GM12878 (cell line): ENCODE measurements around the gene E2F2. TPM values are rescaled to one million over a fixed set of nuclear protein-coding genes. Genes with fewer than 3 reads are reported as not detected.

ENCODE experiments used
- CBX5 ChIP-seq: sonication (generic); IDR thresholded peaks from 2 replicates; pipeline ENCODE4 v1.6.1; 2016; ENCODE audit warnings: low read depth, moderate library complexity, mild to moderate bottlenecking, inconsistent platforms
- CEBPB ChIP-seq, 2 experiments: fragments of 150-350 bp in 1 of 2; IDR thresholded peaks; 2 replicates each; pipeline ENCODE4 v1.6.1; 2012 to 2014; ENCODE audit warnings: low read depth in 2 of 2, low read length in 2 of 2, borderline replicate concordance in 1 of 2, inconsistent platforms in 1 of 2
- CHD1 ChIP-seq: IDR thresholded peaks from 2 replicates; pipeline ENCODE4 v1.6.1; 2012; ENCODE audit warnings: low read depth, low read length, improper control_type of control experiment
- CREB1 ChIP-seq: IDR thresholded peaks from 2 replicates; pipeline ENCODE4 v1.6.1; 2012; ENCODE audit warnings: low read depth, mild to moderate bottlenecking, inconsistent platforms
- CREM ChIP-seq: IDR thresholded peaks from 2 replicates; pipeline ENCODE4 v1.6.1; 2014; ENCODE audit warnings: antibody characterized with exemption, low read depth
- CUX1 ChIP-seq: IDR thresholded peaks from 2 replicates; pipeline ENCODE4 v1.6.1; 2012; ENCODE audit warnings: improper control_type of control experiment, low read depth, low read length; ENCODE audit not compliant: insufficient replicate concordance
- DPF2 ChIP-seq: fragments of 450-650 bp; IDR thresholded peaks from 2 replicates; pipeline ENCODE4 v1.6.1; 2017; ENCODE audit warnings: mild to moderate bottlenecking
- HDAC6 ChIP-seq: fragments of 200-600 bp; sonication (generic); IDR thresholded peaks from one replicate; pipeline ENCODE4 v1.8.0; 2017; ENCODE audit warnings: antibody characterized with exemption; ENCODE audit not compliant: unreplicated experiment
- IKZF1 ChIP-seq: fragments of 450-650 bp; conservative IDR thresholded peaks from 2 replicates; pipeline ENCODE4 v1.6.1; 2017; ENCODE audit warnings: antibody characterized with exemption, mild to moderate bottlenecking
- MEF2B ChIP-seq: fragments of 450-650 bp; IDR thresholded peaks from 2 replicates; pipeline ENCODE4 v1.6.1; 2018; ENCODE audit warnings: mild to moderate bottlenecking, moderate library complexity; ENCODE audit not compliant: partially characterized antibody, poor library complexity, severe bottlenecking
- NRF1 ChIP-seq: conservative IDR thresholded peaks from 2 replicates; pipeline ENCODE4 v1.6.1; 2011; ENCODE audit warnings: mild to moderate bottlenecking, low read depth, low read length, improper control_type of control experiment
- PML ChIP-seq: IDR thresholded peaks from 2 replicates; pipeline ENCODE4 v1.6.1; 2012; ENCODE audit warnings: low read length, inconsistent platforms
- POU2F2 ChIP-seq: IDR thresholded peaks from 3 replicates; pipeline ENCODE4 v1.6.1; 2011; ENCODE audit warnings: low read depth, mild to moderate bottlenecking, low read length, borderline replicate concordance
- RAD21 ChIP-seq: IDR thresholded peaks from 2 replicates; pipeline ENCODE4 v1.6.1; 2011; ENCODE audit warnings: mild to moderate bottlenecking, low read depth, low read length, moderate library complexity; ENCODE audit not compliant: insufficient read depth
- RBBP5 ChIP-seq: fragments of 200-600 bp; sonication (generic); conservative IDR thresholded peaks from 2 replicates; pipeline ENCODE4 v1.6.1; 2016
- RUNX3 ChIP-seq: IDR thresholded peaks from 2 replicates; pipeline ENCODE4 v1.6.1; 2012; ENCODE audit warnings: low read length, inconsistent platforms
- SMAD1 ChIP-seq: fragments of 450-650 bp; IDR thresholded peaks from 2 replicates; pipeline ENCODE4 v1.6.1; 2018; ENCODE audit warnings: mild to moderate bottlenecking, low read depth; ENCODE audit not compliant: partially characterized antibody
- SMAD5 ChIP-seq: IDR thresholded peaks from 2 replicates; pipeline ENCODE4 v1.6.1; 2016; ENCODE audit warnings: antibody characterized with exemption, low read depth
- SMARCA5 ChIP-seq: fragments of 450-650 bp; IDR thresholded peaks from 2 replicates; pipeline ENCODE4 v1.6.1; 2017; ENCODE audit warnings: mild to moderate bottlenecking
- ZSCAN29 ChIP-seq: fragments of 450-650 bp; IDR thresholded peaks from 2 replicates; pipeline ENCODE4 v1.6.1; 2017; ENCODE audit warnings: mild to moderate bottlenecking, moderate library complexity
- polyA plus RNA-seq, 11 experiments: library from polyadenylated mRNA; depleted of rRNA in 4 of 11; unstranded in 6 of 11; stranded (reverse) in 5 of 11; fragments of >200 nt; fragmentation: Nextera tagmentation in 4 of 11; fragmentation: Illumina TruSeq in 1 of 11; extraction: Ambion mirVana in 4 of 11; extraction: Trizol in 1 of 11; gene quantifications; 1 replicate in 1 of 11; 2 replicates in 10 of 11; pipeline versions ENCODE4 v1.2.1 to v1.2.3, GENCODE V29; 2011 to 2016; ENCODE audit warnings: inconsistent platforms in 2 of 11, missing spikeins in 2 of 11, low read depth in 1 of 11
- total RNA-seq, 4 experiments: library from RNA; depleted of rRNA in 3 of 4; stranded (reverse); fragments of >200 nt in 3 of 4; fragmentation: Illumina TruSeq in 1 of 4; extraction: Trizol in 1 of 4; gene quantifications; 2 replicates each; pipeline versions ENCODE4 v1.2.1 to v1.2.3, GENCODE V29; 2013 to 2021
- TF ChIP-seq, protein P1 (sequence below): fragments of 450-650 bp; IDR thresholded peaks from 2 replicates; pipeline ENCODE4 v1.6.1; 2016; ENCODE audit warnings: mild to moderate bottlenecking
- TF ChIP-seq, protein P2 (sequence below): IDR thresholded peaks from 2 replicates; pipeline ENCODE4 v1.6.1; 2011; ENCODE audit warnings: borderline replicate concordance, low read depth, mild to moderate bottlenecking, moderate library complexity, low read length; ENCODE audit not compliant: insufficient read depth, poor library complexity, severe bottlenecking
- TF ChIP-seq, protein P3 (sequence below): IDR thresholded peaks from 2 replicates; pipeline ENCODE4 v1.6.1; 2011; ENCODE audit warnings: mild to moderate bottlenecking, low read depth, low read length, moderate library complexity; ENCODE audit not compliant: insufficient replicate concordance

E2F2 gene
- total and polyA plus RNA-seq, 10 of the 15 experiments (the other 5 are each of a cell fraction or from before 2014, with no cell fraction given) = 3.8 to 27.2 (median 14.6) TPM

- TF ChIP-seq IKZF1 = peak; percentile 6; the same call in 1 of the 2 replicates
- no peak for TF ChIP-seq RBBP5
- 0 out of 3 replicates have a peak, but pooled peaks have one; percentile 5 for TF ChIP-seq POU2F2
- no peak for TF ChIP-seq RAD21
- TF ChIP-seq SMARCA5 = peak; percentile 57; the same call in 1 of the 2 replicates
- TF ChIP-seq CHD1 = no peak
- peak; percentile 49; the same call in 1 of the 2 replicates for TF ChIP-seq CREB1
- peak; percentile 31 for TF ChIP-seq CUX1
- TF ChIP-seq SMAD1 = no peak
- TF ChIP-seq SMAD5 = no peak
- TF ChIP-seq MEF2B = no peak
- no peak; the same call in 1 of the 2 replicates for TF ChIP-seq CBX5
- TF ChIP-seq, protein P1, sequence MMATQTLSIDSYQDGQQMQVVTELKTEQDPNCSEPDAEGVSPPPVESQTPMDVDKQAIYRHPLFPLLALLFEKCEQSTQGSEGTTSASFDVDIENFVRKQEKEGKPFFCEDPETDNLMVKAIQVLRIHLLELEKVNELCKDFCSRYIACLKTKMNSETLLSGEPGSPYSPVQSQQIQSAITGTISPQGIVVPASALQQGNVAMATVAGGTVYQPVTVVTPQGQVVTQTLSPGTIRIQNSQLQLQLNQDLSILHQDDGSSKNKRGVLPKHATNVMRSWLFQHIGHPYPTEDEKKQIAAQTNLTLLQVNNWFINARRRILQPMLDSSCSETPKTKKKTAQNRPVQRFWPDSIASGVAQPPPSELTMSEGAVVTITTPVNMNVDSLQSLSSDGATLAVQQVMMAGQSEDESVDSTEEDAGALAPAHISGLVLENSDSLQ = peak; percentile 72
- no peak for TF ChIP-seq PML
- TF ChIP-seq, protein P2, sequence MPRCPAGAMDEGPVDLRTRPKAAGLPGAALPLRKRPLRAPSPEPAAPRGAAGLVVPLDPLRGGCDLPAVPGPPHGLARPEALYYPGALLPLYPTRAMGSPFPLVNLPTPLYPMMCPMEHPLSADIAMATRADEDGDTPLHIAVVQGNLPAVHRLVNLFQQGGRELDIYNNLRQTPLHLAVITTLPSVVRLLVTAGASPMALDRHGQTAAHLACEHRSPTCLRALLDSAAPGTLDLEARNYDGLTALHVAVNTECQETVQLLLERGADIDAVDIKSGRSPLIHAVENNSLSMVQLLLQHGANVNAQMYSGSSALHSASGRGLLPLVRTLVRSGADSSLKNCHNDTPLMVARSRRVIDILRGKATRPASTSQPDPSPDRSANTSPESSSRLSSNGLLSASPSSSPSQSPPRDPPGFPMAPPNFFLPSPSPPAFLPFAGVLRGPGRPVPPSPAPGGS = no peak
- no peak for TF ChIP-seq CEBPB (IDR thresholded peaks at IDR 0.05; ENCODE audit: borderline replicate concordance in 1 of 2, low read depth in 2 of 2, low read length in 2 of 2)
- TF ChIP-seq, protein P3, sequence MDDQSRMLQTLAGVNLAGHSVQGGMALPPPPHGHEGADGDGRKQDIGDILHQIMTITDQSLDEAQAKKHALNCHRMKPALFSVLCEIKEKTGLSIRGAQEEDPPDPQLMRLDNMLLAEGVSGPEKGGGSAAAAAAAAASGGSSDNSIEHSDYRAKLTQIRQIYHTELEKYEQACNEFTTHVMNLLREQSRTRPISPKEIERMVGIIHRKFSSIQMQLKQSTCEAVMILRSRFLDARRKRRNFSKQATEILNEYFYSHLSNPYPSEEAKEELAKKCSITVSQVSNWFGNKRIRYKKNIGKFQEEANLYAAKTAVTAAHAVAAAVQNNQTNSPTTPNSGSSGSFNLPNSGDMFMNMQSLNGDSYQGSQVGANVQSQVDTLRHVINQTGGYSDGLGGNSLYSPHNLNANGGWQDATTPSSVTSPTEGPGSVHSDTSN = peak; percentile 69
- no peak for TF ChIP-seq HDAC6
- TF ChIP-seq NRF1 = no peak
- 0 out of 2 replicates have a peak, but pooled peaks have one; percentile 29 for TF ChIP-seq CREM
- peak; percentile 90 for TF ChIP-seq DPF2
- no peak for TF ChIP-seq ZSCAN29
- TF ChIP-seq RUNX3 = peak; percentile 58
These were observed 5.3 kb downstream of the E2F2 start (continued) for GRCh38 chr1:23525558-23526250.
